Measurements from ENCODE around the gene RHOH. TPM values are rescaled to one million over a fixed set of nuclear protein-coding genes. Genes with fewer than 3 reads are reported as not detected.
"Not testable (repeated sequence)": the region's sequence is repeated elsewhere in the genome, so short reads cannot be mapped to it uniquely, and the experiment has no call there.

RHOH gene
- total RNA-seq, 3 donors from 2014 or later (not counting 1 experiment from before 2014, with no cell fraction given) = 195 to 233 (median 195) TPM

DNA sequence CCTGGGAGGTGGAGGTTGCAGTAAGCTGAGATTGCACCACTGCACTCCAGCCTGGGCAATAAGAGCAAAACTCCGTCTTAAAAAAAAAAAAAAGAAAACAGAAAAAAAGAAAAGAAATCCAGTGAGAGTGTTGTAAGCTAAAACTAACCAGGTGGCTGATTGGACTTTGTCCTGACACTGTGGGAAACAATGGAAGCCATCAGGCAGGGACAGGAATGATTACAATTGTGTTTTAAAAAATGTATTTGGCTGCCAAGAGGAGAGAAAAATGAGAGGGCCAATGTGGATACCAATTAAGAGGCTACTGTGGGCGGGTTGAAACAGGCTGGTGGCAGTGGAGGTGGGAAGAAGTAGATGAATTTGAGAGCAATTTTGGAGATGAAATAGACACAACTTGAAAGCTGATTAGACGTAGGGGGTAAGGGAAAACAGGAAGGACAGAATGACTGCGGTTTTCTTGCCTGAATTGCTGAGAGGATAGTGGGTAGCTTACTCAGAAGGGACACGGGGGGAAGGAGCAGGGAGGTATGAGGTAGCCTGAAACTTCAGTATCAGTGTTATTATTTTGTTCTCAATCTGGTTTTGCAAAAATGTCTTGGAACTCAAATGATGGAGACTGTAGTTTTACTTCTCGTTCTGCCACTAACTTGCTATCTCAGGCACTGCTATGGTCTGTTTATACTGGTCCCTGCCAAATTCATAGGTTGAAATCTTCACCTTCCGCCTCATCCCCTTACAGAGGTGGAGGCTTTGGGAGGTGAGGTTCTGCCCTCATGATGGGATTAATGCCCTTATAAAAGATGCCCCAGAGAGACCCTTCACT, 92.7 kb downstream of the RHOH start:
- H3K9me3 ChIP-seq (ENCODE audit: control insufficient read depth, insufficient read depth, low read length) = no peaks in the 10 kb centered on the region
- Mint-ChIP-seq H3K36me3 (no peaks in the 10 kb centered on the region), H3K27ac (no peak overlapping the region), H3K9me3 (no peaks in the 10 kb centered on the region), H3K4me3 (no peak overlapping the region), H3K4me1 (peaks cover 6 to 12% of the 10 kb centered on the region in 2 donors), H3K27me3 (ENCODE audit: low read depth in 2 of 2) (peaks cover 4 to 9% of the 10 kb centered on the region in 2 donors)
- TF ChIP-seq, protein P1, sequence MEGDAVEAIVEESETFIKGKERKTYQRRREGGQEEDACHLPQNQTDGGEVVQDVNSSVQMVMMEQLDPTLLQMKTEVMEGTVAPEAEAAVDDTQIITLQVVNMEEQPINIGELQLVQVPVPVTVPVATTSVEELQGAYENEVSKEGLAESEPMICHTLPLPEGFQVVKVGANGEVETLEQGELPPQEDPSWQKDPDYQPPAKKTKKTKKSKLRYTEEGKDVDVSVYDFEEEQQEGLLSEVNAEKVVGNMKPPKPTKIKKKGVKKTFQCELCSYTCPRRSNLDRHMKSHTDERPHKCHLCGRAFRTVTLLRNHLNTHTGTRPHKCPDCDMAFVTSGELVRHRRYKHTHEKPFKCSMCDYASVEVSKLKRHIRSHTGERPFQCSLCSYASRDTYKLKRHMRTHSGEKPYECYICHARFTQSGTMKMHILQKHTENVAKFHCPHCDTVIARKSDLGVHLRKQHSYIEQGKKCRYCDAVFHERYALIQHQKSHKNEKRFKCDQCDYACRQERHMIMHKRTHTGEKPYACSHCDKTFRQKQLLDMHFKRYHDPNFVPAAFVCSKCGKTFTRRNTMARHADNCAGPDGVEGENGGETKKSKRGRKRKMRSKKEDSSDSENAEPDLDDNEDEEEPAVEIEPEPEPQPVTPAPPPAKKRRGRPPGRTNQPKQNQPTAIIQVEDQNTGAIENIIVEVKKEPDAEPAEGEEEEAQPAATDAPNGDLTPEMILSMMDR (IDR thresholded peaks at IDR 0.05) = no peak
- intact Hi-C loops (cut with micrococcal nuclease) = no loop called here
- no peaks in the 10 kb centered on the region for H3K36me3 ChIP-seq (ENCODE audit: control insufficient read depth, insufficient read depth, low read length)
- DNase-seq = peak in 1 of 2 donors; percentile 66
- H3K27ac ChIP-seq (ENCODE audit: low read length) = peak overlapping the region; percentile 27
- 28% methylated on average over 6 of the region's 7 CpGs for WGBS (ENCODE audit: insufficient coverage)
- peak in 1 of 3 donors; percentile 40 for ATAC-seq
- no peak overlapping the region for H3K4me3 ChIP-seq (ENCODE audit: low read length)
- no peaks in the 10 kb centered on the region for H3K27me3 ChIP-seq (ENCODE audit: control insufficient read depth, insufficient read depth, low read length)
- H3K4me1 ChIP-seq (ENCODE audit: control insufficient read depth, insufficient read depth, low read length) = peaks cover 11% of the 10 kb centered on the region

DNA sequence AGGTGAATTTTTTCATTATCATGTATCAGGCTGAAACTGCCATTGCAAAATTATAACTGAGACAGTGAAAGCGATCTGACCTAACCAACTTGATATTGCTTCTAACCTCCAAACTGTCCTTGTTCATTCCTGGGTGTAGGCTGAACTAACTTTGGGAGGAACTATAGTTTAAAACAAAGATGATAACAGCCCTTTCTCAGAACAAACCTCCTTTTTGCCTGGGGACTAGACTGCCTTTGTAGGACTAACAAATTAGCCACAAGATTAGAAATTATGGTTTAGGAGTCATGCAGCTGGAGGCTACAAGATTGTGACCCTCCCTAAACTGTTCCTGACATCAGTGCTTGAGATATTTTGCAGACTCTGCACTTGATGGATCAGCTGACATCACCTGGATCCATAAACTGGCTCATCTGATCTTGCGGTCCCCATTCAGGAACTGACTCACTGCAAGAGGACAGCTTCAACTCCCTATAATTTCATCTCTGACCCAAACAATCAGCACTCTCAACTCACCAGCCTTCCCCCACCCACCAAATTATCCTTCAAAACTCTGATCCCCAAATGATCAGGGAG, 93.9 kb downstream of the RHOH start:
- ATAC-seq; H3K36me3 Mint-ChIP-seq; H3K27ac ChIP-seq (ENCODE audit: low read length); H3K9me3 ChIP-seq (ENCODE audit: control insufficient read depth, insufficient read depth, low read length); H3K27me3 Mint-ChIP-seq (ENCODE audit: low read depth in 2 of 2); H3K27ac Mint-ChIP-seq; H3K4me3 Mint-ChIP-seq; H3K36me3 ChIP-seq (ENCODE audit: control insufficient read depth, insufficient read depth, low read length); H3K4me3 ChIP-seq (ENCODE audit: low read length); H3K9me3 Mint-ChIP-seq; H3K27me3 ChIP-seq (ENCODE audit: control insufficient read depth, insufficient read depth, low read length); intact Hi-C loops (cut with micrococcal nuclease): not testable (repeated sequence)
- peaks cover 11% of the 10 kb centered on the region for H3K4me1 ChIP-seq (ENCODE audit: control insufficient read depth, insufficient read depth, low read length)
- WGBS (ENCODE audit: insufficient coverage) = 83% methylated on average over 2 of the region's 2 CpGs
- peak in 1 of 2 donors; percentile 32 for DNase-seq
- peaks cover 6 to 12% of the 10 kb centered on the region in 2 donors for H3K4me1 Mint-ChIP-seq

DNA sequence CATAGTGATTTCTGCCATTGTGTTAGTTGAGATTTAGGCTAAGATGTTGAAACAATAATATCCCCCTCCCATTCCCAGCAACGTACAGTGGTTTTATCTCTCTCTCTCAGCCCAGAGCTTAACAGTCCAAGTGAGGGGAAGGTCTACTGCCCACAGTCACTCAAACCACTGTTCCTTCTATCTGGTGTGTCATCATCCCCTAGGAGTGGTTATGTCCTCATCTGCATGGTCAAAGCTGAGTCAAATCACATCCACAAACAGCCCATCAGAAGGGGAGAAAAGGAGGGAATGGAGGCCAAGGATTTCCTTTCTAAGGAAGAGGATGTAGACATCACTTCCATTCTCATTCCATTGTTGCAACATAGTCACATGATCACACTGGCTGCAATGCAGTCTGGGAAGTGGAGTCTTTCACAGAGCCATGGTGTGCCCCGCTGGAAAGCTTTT, 95.5 kb downstream of the RHOH start:
- intact Hi-C loops (cut with micrococcal nuclease) = no loop called here
- ATAC-seq (no peak), DNase-seq (no peak)
- Histone ChIP-seq H3K4me3 (ENCODE audit: low read length) (no peak overlapping the region), H3K36me3 (ENCODE audit: control insufficient read depth, insufficient read depth, low read length) (no peaks in the 10 kb centered on the region), H3K27me3 (ENCODE audit: control insufficient read depth, insufficient read depth, low read length) (no peaks in the 10 kb centered on the region), H3K9me3 (ENCODE audit: control insufficient read depth, insufficient read depth, low read length) (peaks cover 8% of the 10 kb centered on the region), H3K27ac (ENCODE audit: low read length) (no peak overlapping the region), H3K4me1 (ENCODE audit: control insufficient read depth, insufficient read depth, low read length) (peaks cover 11% of the 10 kb centered on the region)
- 90% methylated on average over 2 of the region's 2 CpGs for WGBS (ENCODE audit: insufficient coverage)
- TF ChIP-seq, protein P1 (IDR thresholded peaks at IDR 0.05) = no peak
- H3K9me3 Mint-ChIP-seq = no peaks in the 10 kb centered on the region
- peaks cover 6 to 12% of the 10 kb centered on the region in 2 donors for H3K4me1 Mint-ChIP-seq
- H3K27me3 Mint-ChIP-seq (ENCODE audit: low read depth in 2 of 2) = peaks cover 4 to 9% of the 10 kb centered on the region in 2 donors
- no peak overlapping the region for H3K4me3 Mint-ChIP-seq
- no peak overlapping the region for H3K27ac Mint-ChIP-seq
- no peaks in the 10 kb centered on the region for H3K36me3 Mint-ChIP-seq

DNA sequence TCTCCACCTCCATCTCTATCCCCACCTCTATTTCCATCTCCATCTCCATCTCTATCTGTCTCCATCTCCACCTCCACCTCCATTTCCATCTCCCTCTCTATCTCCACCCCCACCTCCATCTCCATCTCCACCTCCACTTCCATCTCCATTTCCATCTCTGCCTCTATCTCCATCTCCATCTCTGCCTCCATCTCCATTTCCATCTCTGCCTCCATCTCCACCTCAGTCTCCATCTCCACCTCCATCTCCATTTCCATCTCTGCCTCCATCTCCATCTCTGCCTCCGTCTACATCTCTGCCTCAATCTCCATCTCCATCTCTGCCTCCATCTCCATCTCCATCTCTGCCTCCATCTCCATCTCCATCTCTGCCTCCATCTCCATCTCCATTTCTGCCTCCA, 97.5 kb downstream of the RHOH start:
- TF ChIP-seq, protein P1 (IDR thresholded peaks at IDR 0.05) = no peak
- H3K27me3 Mint-ChIP-seq (ENCODE audit: low read depth in 2 of 2) = peaks cover 4 to 9% of the 10 kb centered on the region in 2 donors
- no peak overlapping the region for H3K4me3 Mint-ChIP-seq
- WGBS (ENCODE audit: insufficient coverage) = 94% methylated on average over 1 of the region's 1 CpG
- H3K4me1 ChIP-seq (ENCODE audit: control insufficient read depth, insufficient read depth, low read length) = peaks cover 10% of the 10 kb centered on the region
- H3K9me3 ChIP-seq (ENCODE audit: control insufficient read depth, insufficient read depth, low read length) = peaks cover 8% of the 10 kb centered on the region
- no peak overlapping the region for H3K4me3 ChIP-seq (ENCODE audit: low read length)
- H3K4me1 Mint-ChIP-seq = peaks cover 5 to 6% of the 10 kb centered on the region in 2 donors
- DNase-seq (no peak), ATAC-seq (no peak)
- no peaks in the 10 kb centered on the region for H3K36me3 Mint-ChIP-seq
- H3K27ac ChIP-seq (ENCODE audit: low read length) = no peak overlapping the region
- intact Hi-C loops (cut with micrococcal nuclease) = no loop called here
- H3K27ac Mint-ChIP-seq = no peak overlapping the region
- H3K9me3 Mint-ChIP-seq = no peaks in the 10 kb centered on the region
- no peaks in the 10 kb centered on the region for H3K27me3 ChIP-seq (ENCODE audit: control insufficient read depth, insufficient read depth, low read length)
- H3K36me3 ChIP-seq (ENCODE audit: control insufficient read depth, insufficient read depth, low read length) = no peaks in the 10 kb centered on the region

DNA sequence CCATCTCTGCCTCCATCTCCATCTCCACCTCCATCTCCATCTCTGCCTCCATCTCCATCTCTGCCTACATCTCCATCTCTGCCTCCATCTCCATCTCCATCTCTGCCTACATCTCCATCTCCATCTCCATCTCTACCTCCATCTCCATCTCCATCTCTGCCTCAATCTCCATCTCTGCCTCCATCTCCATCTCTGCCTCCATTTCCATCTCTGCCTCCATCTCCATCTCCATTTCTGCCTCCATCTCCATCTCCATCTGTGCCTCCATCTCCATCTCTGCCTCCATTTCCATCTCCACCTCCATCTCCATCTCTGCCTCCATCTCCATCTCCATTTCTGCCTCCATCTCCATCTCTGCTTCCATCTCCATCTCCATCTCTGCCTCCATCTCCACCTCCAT, 98.2 kb downstream of the RHOH start:
- H3K27ac Mint-ChIP-seq; H3K36me3 ChIP-seq (ENCODE audit: control insufficient read depth, insufficient read depth, low read length); H3K27me3 Mint-ChIP-seq (ENCODE audit: low read depth in 2 of 2); H3K9me3 ChIP-seq (ENCODE audit: control insufficient read depth, insufficient read depth, low read length); H3K4me1 Mint-ChIP-seq; intact Hi-C loops (cut with micrococcal nuclease); H3K36me3 Mint-ChIP-seq; H3K4me3 Mint-ChIP-seq; DNase-seq; H3K27me3 ChIP-seq (ENCODE audit: control insufficient read depth, insufficient read depth, low read length); H3K9me3 Mint-ChIP-seq; ATAC-seq; H3K4me3 ChIP-seq (ENCODE audit: low read length): not testable (repeated sequence)
- H3K4me1 ChIP-seq (ENCODE audit: control insufficient read depth, insufficient read depth, low read length) = peaks cover 11% of the 10 kb centered on the region
- peak overlapping the region; percentile 0 for H3K27ac ChIP-seq (ENCODE audit: low read length)
